ENCODE measurements around the gene ACOT9. TPM values are rescaled to one million over a fixed set of nuclear protein-coding genes. Genes with fewer than 3 reads are reported as not detected.

Gene ACOT9
- total RNA-seq, 4 donors from 2014 or later, result 11.1 to 29.7 (median 19.3) TPM

DNA sequence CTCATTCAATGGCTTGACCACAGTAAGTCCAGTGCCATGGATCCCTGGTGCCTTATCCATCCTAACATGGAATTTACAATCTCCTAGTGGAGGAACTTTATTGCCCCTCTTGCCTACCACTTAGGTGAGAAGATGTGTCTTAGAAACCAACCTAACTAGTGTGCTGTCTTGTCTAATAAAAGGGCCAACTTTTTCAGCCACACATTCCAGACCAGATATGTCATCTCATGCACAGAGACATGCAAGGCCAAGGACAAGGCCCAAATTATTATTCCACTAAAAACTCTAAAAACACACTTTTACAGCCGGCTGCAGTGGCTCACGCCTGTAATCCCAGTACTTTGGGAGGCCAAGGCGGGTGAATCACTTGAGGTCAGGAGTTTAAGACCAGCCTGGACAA, 86.4 kb downstream of the ACOT9 start:
- intact Hi-C loops (cut with DNase I; ENCODE audit: low total_unique reads), result no loop called here
- TF ChIP-seq, protein P1, sequence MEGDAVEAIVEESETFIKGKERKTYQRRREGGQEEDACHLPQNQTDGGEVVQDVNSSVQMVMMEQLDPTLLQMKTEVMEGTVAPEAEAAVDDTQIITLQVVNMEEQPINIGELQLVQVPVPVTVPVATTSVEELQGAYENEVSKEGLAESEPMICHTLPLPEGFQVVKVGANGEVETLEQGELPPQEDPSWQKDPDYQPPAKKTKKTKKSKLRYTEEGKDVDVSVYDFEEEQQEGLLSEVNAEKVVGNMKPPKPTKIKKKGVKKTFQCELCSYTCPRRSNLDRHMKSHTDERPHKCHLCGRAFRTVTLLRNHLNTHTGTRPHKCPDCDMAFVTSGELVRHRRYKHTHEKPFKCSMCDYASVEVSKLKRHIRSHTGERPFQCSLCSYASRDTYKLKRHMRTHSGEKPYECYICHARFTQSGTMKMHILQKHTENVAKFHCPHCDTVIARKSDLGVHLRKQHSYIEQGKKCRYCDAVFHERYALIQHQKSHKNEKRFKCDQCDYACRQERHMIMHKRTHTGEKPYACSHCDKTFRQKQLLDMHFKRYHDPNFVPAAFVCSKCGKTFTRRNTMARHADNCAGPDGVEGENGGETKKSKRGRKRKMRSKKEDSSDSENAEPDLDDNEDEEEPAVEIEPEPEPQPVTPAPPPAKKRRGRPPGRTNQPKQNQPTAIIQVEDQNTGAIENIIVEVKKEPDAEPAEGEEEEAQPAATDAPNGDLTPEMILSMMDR (IDR thresholded peaks at IDR 0.05), result no peak
- no peak for TF ChIP-seq POLR2A (IDR thresholded peaks at IDR 0.05)
- WGBS, 2 donors, result 57 to 71% methylated on average over 3 of the region's 3 CpGs
- DNase-seq (ENCODE audit: low spot score in 2 of 2), result no peak
- no peak overlapping the region for H3K4me3 ChIP-seq (ENCODE audit: low read depth, poor library complexity, severe bottlenecking)

DNA sequence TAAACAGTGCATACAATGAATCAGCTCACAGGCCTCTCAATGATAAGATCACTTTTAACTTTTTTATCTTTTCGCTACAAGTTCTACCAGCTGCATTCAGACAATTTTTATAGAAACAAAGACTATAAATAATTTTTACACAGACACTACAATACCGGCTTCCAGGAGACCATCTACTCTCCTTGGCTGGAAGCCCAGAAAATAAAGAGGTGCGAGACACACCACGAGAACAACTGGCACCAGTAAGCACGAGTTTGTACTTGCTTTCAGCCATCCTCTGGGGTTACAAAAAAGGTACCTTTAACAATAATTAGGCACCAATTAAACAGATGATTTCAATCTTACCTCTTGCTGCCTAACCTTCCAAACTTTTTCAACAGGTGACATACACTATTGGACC, 87.0 kb downstream of the ACOT9 start:
- no peak overlapping the region for H3K4me3 ChIP-seq (ENCODE audit: low read depth, poor library complexity, severe bottlenecking)
- 34 to 49% methylated on average over 5 of the region's 5 CpGs for WGBS, 2 donors
- intact Hi-C loops (cut with DNase I; ENCODE audit: low total_unique reads), result no loop called here
- no peak for TF ChIP-seq POLR2A (IDR thresholded peaks at IDR 0.05)
- TF ChIP-seq, protein P1 (IDR thresholded peaks at IDR 0.05), result no peak
- DNase-seq (ENCODE audit: low spot score in 2 of 2), result no peak

Other genes starting within 250 kb of the ACOT9 start
- 10 to 100 TPM; 39.6 to 68.0 (median 49.9) TPM for gene PRDX4, start 75.8 kb downstream of the ACOT9 start, total RNA-seq
- 100 to 1,000 TPM; 183 to 212 (median 195) TPM for gene SAT1, start 39.9 kb upstream of the ACOT9 start, total RNA-seq
- 10 to 100 TPM in 2 of 4 donors, 1 to 10 TPM in 2; 2.7 to 31.7 (median 13.9) TPM for gene APOO, start 164.7 kb upstream of the ACOT9 start, total RNA-seq
- gene CXorf58, start 164.7 kb upstream of the ACOT9 start, total RNA-seq, result under 1 TPM in 1 of 4 donors, not detected in 3; 0.26 TPM

All from lower leg skin (tissue), 4 donors.